Uterus (tissue), 4 donors: ENCODE results near the gene TCEA2. TPM values are rescaled to one million over a fixed set of nuclear protein-coding genes. Genes with fewer than 3 reads are reported as not detected.

Source experiments
- DNase-seq, 2 donors: peaks; one replicate each; pipeline ENCODE4 v3.0.0-alpha.2; 2019 to 2020
- H3K27ac ChIP-seq, 2 donors: fragments of 200-600 bp; sonication (generic); 1 replicate in 1 of 2; 2 replicates in 1 of 2; pipeline ENCODE4 v1.5.1; 2016 to 2018
- H3K27me3 ChIP-seq, 2 donors: fragments of 200-600 bp; sonication (generic); one replicate each; pipeline ENCODE4 v1.5.1; 2018 to 2019; ENCODE audit warnings: control low read depth in 1 of 2
- H3K36me3 ChIP-seq, 2 donors: fragments of 200-600 bp; sonication (generic); one replicate each; pipeline ENCODE4 v1.5.1; 2019; ENCODE audit warnings: control low read depth in 1 of 2
- H3K4me1 ChIP-seq, 2 donors: fragments of 200-600 bp; sonication (generic); one replicate each; pipeline ENCODE4 v1.5.1; 2018 to 2019; ENCODE audit warnings: control low read depth in 1 of 2
- H3K4me3 ChIP-seq, 2 donors: fragments of 200-600 bp; sonication (generic); 1 replicate in 1 of 2; 2 replicates in 1 of 2; pipeline ENCODE4 v1.5.1; 2018 to 2019; ENCODE audit warnings: mild to moderate bottlenecking in 1 of 2
- H3K9me3 ChIP-seq, 2 donors: fragments of 200-600 bp; sonication (generic); one replicate each; pipeline ENCODE4 v1.5.1; 2019; ENCODE audit warnings: control low read depth in 1 of 2
- POLR2A ChIP-seq, 2 donors: fragments of 450-650 bp; IDR thresholded peaks; one replicate each; pipeline ENCODE4 v1.6.1; 2016; ENCODE audit warnings: antibody characterized with exemption in 2 of 2, mild to moderate bottlenecking in 1 of 2, moderate library complexity in 1 of 2
- intact Hi-C: fragments of 100-400 bp; cut with DNase I; formaldehyde crosslinking; loops from one replicate; pipeline ENCODE4 v1.15.1; 2023; ENCODE audit warnings: low total_unique reads
- total RNA-seq, 4 donors: library from RNA; depleted of rRNA in 3 of 4; stranded (reverse); fragments of >200 nt in 3 of 4; gene quantifications; one replicate each; pipeline versions ENCODE4 v1.1.0 to v1.2.4, GENCODE V29; 2014 to 2023
- TF ChIP-seq, protein P1 (sequence below), 4 experiments: fragments of 200-600 bp in 2 of 4; fragments of 450-650 bp in 2 of 4; sonication (generic) in 2 of 4; IDR thresholded peaks; one replicate each; pipeline ENCODE4 v1.5.1; 2016 to 2019; ENCODE audit warnings: antibody characterized with exemption in 4 of 4, mild to moderate bottlenecking in 2 of 4, moderate library complexity in 1 of 4
- donor health status: DM: yes; HTN: yes; CAD: no.

Gene TCEA2
- total RNA-seq, 4 donors from 2014 or later: 21.5 to 75.4 (median 27.2) TPM

DNA sequence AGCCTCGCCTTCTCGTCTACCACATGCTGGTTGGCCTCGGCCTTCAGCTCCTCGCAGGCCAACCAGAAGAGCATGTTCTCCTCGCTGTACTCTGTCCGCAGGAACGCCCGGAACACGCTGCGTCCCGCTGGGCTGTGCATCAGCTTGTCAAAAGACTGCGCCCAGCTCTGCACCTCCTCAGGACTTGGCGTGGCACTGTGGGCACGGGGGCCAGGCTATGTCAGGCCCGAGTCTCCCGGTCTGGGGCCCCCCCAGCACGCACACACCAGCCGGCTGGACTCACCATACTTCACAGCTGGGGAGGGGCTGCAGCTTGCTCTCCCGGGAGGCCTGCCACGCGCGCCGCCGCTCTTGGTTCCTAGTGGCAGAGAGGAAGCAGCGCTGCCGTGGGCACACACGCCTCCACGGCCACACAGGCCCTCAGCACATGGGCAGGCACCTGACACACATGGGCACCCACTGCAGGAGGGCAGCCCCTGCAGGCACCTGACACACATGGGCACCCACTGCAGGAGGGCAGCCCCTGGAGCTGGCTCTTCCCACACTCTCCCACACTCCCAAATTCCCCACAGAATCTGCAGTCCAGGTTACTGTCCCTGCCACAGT is 11.3 kb downstream of the TCEA2 start:
- no peaks in the 10 kb centered on the region for H3K9me3 ChIP-seq

DNA sequence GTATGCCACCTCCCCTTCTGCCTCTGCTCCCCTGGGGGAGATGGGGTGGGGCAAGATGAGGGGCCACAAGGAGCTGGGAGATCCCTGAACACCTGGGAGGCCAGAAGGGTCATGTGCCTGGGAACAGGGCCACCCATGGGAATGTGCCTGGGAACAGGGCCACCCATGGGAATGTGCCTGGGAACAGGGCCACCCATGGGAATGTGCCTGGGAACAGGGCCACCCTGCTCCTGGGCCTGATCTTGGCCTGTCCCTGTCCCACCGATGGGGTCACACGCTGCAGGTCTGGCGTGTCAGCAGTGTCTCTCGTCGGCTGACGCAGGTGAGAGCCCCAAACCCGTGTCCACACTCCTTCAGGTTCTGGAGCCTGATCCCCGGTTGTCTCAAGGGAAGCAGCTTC is 12.0 kb downstream of the TCEA2 start:
- H3K27me3 ChIP-seq: peaks cover 0 to 17% of the 10 kb centered on the region in 2 donors
- no peaks in the 10 kb centered on the region for H3K36me3 ChIP-seq

More for the DNA sequence above, 11.3 kb downstream of the TCEA2 start:
- Histone ChIP-seq H3K4me1 (peaks cover 3 to 9% of the 10 kb centered on the region in 2 donors), H3K4me3 (no peak overlapping the region), H3K27me3 (peaks cover 0 to 15% of the 10 kb centered on the region in 2 donors), H3K27ac (no peak overlapping the region), H3K36me3 (no peaks in the 10 kb centered on the region)
- TF ChIP-seq POLR2A (IDR thresholded peaks at IDR 0.05): no peak
- TF ChIP-seq, protein P1, sequence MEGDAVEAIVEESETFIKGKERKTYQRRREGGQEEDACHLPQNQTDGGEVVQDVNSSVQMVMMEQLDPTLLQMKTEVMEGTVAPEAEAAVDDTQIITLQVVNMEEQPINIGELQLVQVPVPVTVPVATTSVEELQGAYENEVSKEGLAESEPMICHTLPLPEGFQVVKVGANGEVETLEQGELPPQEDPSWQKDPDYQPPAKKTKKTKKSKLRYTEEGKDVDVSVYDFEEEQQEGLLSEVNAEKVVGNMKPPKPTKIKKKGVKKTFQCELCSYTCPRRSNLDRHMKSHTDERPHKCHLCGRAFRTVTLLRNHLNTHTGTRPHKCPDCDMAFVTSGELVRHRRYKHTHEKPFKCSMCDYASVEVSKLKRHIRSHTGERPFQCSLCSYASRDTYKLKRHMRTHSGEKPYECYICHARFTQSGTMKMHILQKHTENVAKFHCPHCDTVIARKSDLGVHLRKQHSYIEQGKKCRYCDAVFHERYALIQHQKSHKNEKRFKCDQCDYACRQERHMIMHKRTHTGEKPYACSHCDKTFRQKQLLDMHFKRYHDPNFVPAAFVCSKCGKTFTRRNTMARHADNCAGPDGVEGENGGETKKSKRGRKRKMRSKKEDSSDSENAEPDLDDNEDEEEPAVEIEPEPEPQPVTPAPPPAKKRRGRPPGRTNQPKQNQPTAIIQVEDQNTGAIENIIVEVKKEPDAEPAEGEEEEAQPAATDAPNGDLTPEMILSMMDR (IDR thresholded peaks at IDR 0.05): no peak
- intact Hi-C loops: no loop called here
- DNase-seq: no peak

DNA sequence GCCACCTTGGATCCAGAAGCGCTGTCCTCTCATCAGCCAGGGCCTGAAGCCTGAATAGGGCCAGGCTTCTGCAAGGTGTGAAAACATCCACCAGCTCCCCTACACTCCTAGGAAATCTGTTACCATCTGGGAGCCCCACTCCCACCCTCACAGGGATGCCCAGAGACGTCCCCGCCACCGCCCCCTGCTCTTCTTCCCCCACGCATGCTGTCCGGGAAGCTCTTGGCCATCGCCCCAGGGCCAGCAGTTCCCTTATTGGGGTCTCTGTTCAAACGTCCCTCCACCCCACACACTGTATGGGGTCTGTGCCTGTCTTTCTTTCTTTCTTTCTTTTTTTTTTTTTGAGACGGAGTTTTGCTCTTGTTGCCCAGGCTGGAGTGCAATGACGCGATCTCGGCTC is 12.6 kb downstream of the TCEA2 start:
- no peak overlapping the region for H3K27ac ChIP-seq
- no peak overlapping the region for H3K4me3 ChIP-seq
- DNase-seq: no peak
- H3K27me3 ChIP-seq: peaks cover 0 to 17% of the 10 kb centered on the region in 2 donors
- peaks cover 5 to 10% of the 10 kb centered on the region in 2 donors for H3K4me1 ChIP-seq
- no peaks in the 10 kb centered on the region for H3K9me3 ChIP-seq
- H3K36me3 ChIP-seq: no peaks in the 10 kb centered on the region
- no peak for TF ChIP-seq POLR2A (IDR thresholded peaks at IDR 0.05)
- TF ChIP-seq, protein P1 (IDR thresholded peaks at IDR 0.05): no peak
- intact Hi-C loops: no loop called here

More for the DNA sequence above, 12.0 kb downstream of the TCEA2 start:
- DNase-seq: no peak
- Histone ChIP-seq H3K4me3 (no peak overlapping the region), H3K27ac (no peak overlapping the region), H3K9me3 (no peaks in the 10 kb centered on the region), H3K4me1 (peaks cover 5 to 10% of the 10 kb centered on the region in 2 donors)
- intact Hi-C loops: no loop called here
- TF ChIP-seq POLR2A (IDR thresholded peaks at IDR 0.05): no peak
- TF ChIP-seq, protein P1 (IDR thresholded peaks at IDR 0.05): no peak

DNA sequence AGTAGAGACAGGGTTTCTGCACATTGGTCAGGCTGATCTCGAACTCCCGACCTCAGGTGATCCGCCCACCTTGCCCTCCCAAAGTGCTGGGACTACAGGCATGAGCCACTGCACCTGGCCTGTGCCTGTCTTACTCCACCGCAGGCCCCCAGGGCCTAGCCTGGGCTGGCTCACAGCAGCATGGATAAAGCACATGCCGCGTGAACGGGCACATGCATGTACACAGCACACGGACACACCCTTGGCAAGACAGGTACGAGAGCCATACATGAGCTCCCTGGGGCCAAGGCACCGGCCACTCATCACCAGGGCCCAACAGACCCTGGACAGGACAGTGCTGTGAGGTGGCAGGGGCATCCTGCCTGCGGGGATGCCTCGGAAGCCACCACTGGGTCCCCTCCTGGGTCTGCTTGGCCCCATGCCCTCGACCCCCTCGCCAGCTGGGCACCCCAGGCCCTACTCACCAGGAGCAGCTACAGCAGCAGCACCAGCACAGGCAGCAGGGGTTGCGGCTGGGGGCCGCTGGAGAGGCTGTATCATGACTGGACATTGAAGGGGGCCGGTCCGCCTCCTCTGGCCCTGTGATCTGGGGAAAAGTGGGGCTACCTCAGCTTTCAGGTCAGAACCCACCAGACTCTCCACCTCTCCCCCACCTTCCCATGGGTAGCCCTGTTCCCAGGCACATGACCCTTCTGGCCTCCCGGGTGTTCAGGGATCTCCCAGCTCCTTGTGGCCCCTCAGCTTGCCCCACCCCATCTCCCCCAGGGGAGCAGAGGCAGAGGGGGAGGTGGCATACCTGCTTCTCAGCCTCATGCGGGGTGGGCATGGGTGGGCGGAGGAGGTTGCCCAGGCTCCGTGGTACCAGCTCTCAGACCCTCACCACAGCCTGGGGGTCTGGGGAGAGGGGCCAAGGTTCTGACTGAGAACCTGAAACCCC is 13.3 kb downstream of the TCEA2 start:
- no peak overlapping the region for H3K4me3 ChIP-seq
- peaks cover 5 to 10% of the 10 kb centered on the region in 2 donors for H3K4me1 ChIP-seq
- H3K27me3 ChIP-seq: peaks cover 0 to 17% of the 10 kb centered on the region in 2 donors
- no peak for DNase-seq
- H3K9me3 ChIP-seq: no peaks in the 10 kb centered on the region
- H3K36me3 ChIP-seq: no peaks in the 10 kb centered on the region
- intact Hi-C loops: no loop called here
- TF ChIP-seq, protein P1 (IDR thresholded peaks at IDR 0.05): no peak
- TF ChIP-seq POLR2A (IDR thresholded peaks at IDR 0.05): no peak
- no peak overlapping the region for H3K27ac ChIP-seq

DNA sequence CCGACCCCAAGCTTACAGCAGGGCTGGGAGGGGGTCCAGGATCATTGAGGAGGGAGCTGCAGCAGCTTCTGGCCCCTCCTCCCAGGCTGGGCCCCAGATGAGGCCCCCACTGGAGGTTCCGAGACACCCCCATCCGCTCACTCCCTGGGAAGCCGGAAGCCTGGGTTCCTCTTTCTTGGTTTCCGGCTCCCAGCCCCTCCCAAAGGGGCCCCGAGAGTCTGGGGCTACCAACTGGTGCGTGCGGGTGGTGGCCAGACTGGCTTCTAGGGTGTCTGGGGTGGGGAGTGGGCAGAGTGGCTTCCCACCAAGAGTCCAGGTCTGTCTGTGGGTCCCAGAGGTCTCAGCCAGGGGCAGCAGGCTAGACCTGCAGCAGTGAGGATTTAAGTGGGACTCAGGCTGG is 14.1 kb downstream of the TCEA2 start:
- Histone ChIP-seq H3K27me3 (peaks cover 0 to 17% of the 10 kb centered on the region in 2 donors), H3K27ac (no peak overlapping the region), H3K36me3 (no peaks in the 10 kb centered on the region), H3K4me1 (peaks cover 5 to 10% of the 10 kb centered on the region in 2 donors), H3K9me3 (no peaks in the 10 kb centered on the region), H3K4me3 (no peak overlapping the region)
- intact Hi-C loops: no loop called here
- no peak for DNase-seq
- TF ChIP-seq, protein P1 (IDR thresholded peaks at IDR 0.05): no peak
- no peak for TF ChIP-seq POLR2A (IDR thresholded peaks at IDR 0.05)
